GM18873 (cell line): Measurements from ENCODE around the gene KCNK16.

Source experiments
- ATAC-seq: cut with Tn5 transposase; IDR thresholded peaks from one replicate; pipeline ENCODE4 v1.9.1; 2021; ENCODE audit warnings: mild to moderate bottlenecking, moderate library complexity, moderate number of reproducible peaks; ENCODE audit not compliant: unreplicated experiment, low FRiP score

The KCNK16 gene

GRCh38 chr6:39342692-39343395, 20.3 kb upstream of the KCNK16 start:
- ATAC-seq = no peak

DNA sequence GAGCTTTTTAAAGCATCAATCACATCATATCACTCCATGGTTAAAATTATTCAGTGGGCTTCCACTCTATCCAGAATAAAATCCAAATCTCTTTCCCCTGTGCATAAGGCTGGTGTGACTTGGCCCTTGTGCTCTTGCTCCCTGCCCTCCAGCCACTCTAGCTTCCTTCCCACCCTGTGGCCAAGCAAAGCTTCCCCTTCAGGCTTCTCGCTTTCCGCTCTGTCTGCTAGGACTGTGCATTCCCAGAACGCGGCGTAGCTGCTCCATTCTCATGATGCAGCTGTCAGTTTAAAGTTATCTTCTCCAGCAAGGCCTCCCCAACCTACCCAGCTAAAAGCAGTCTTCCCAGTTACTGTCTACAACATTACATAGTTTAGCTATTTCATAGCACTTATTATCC, 19.4 kb upstream of the KCNK16 start:
- no peak for ATAC-seq

- no peak for ATAC-seq
Observed at GRCh38 chr6:39341352-39341751, 18.9 kb upstream of the KCNK16 start.

GRCh38 chr6:39339868-39340550, 17.5 kb upstream of the KCNK16 start:
- no peak for ATAC-seq

GRCh38 chr6:39339096-39339867, 16.8 kb upstream of the KCNK16 start:
- ATAC-seq = no peak

- ATAC-seq = no peak
Observed at GRCh38 chr6:39338397-39338796, 15.9 kb upstream of the KCNK16 start.

GRCh38 chr6:39335780-39336545, 13.5 kb upstream of the KCNK16 start:
- ATAC-seq = no peak

DNA sequence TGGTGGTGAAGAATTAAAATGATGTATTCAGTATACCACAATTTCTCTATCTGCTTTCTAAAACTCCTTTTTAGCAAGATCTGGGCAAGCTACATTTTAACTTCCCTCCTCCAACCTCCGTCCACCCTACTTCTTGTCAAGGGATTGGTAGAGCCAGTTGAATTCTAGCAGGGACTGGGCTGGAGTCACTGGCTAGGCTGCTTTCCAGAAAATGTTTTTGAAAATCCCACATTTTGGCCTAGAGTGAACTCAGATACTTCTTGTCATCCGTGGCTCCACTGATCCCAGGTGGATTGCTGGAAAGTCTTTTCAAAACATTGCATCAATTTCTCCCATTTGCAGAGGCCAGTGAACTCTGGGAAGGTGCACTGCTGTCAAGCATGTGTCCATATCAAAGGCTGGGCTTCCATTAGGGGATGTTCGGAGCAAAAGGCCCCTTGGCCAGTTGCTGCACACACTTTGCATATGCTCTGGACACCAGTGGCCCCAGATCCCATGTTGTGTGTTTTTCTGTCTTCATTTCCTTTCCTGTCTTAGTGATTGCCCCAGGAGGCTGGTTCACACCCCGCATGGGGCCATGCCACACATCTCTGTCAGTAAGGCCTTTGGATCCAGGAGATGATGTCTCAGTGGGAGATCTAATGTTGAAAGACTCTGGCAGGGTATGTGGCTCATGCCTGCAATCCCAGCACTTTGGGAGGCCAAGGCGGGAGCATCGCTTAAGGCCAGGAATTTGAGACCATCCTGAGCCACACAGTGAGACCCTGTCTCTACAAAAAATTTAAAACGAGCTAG, 11.3 kb upstream of the KCNK16 start:
- ATAC-seq = no peak

DNA sequence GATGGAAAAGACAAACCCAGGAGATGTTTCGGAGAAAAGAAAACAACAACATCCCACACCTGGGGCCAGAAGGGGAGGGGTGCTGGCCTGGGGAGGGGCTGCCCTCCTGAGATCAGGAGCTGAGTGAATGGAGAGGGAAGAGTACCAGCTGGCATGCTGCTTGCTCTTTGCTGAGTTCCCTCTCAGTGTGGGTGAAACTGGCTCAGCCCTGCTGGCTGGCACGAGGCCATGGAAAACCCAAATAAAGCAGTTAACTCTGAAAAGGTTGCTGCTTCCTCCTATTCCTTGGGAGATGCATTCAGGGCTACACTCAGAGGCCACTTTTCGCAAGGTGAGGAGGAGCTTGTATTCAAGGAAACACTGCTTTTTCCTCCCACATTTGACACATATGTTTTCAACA, 8.0 kb upstream of the KCNK16 start:
- ATAC-seq = no peak

GRCh38 chr6:39330057-39330456, 7.6 kb upstream of the KCNK16 start:
- no peak for ATAC-seq

DNA sequence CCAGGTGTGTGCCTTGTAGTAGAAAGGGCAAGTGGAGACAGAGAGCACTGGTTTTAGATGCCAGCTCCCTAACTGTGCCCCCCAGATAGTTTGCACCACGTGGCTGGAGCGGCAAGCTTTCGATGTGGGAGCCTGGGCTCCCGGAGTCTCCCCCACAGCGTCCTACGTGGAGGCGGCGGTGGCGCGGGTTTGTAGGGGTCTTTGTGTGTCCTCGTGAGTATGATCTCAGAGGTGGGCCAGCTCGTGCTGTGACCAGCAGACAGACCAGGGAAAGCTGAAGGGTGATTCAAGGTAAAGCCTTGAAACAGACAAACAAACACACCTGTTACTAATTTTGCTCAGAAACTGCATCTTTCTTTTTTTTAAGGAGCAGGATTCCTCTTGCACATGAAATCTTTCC, 5.6 kb upstream of the KCNK16 start:
- ATAC-seq = no peak

DNA sequence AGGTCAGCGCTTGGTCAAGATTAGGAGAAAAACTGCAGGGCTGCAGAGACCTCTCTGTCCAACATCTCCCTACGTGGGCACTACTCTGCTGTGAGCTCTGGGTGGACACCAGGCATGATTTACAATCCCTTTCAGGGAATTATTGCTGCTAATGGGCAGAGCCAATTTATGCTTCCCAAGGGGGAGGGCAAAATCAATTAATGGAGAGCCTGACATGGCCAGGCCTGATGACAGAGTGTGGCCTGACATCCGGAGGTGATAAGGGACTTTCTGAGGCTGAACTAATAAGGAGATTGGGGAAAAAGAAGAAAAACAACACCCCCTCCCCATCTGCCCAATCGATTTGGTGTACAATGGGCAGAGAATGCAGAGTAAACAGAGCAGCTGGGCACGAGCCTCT, 5.0 kb upstream of the KCNK16 start:
- ATAC-seq = no peak

DNA sequence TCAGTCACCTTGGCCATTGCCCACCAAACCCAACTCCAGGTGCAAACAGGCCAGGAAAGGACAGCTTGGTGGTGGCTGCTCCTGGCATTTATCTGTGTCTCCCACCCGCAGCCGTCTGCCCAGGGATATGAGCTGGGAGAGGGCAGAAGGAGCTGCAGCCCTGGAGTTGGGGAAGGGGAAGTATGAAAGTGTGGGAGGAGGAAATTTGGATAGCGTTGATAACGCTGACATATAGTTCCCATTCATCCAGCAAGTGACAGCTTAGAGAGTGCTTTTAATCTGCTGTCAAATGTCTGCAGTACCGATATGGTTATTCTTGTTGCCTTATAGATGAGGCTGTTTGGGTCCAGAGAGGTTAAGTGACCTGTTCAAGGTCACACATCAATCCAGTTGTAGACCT, 741 bp downstream of the KCNK16 start:
- ATAC-seq = no peak

DNA sequence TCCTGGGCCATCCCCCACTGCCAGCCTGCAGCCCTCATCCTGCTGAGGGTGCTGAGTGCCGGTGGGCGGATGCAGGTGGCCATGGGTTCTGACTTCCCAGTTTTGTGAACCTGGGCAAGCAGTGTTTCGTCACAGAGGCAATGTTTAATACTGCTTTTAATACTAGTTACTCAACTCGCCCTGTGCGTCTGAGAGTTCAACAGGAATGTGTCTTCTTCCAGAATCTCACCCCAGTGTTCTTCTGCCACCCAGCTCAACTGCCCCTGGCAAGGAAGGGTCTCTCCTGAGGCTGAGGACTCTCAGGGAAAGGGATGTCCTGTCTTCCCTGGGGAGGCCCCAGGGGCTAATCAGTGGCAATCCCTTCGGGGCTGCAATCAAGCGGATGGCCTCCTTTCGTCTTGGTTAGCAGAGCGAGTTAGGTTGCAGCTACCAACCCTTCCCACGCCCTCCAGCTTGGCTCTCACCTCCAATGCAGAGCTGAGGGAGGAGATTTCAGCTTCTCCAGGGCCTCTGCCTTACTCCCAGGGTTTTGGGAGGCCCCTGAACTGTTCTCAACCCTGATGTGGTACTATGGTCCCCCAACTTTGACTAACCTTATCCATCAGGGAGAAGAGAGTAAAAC, 2.0 kb downstream of the KCNK16 start:
- no peak for ATAC-seq

- no peak for ATAC-seq
Observed at GRCh38 chr6:39319621-39320362, 2.7 kb downstream of the KCNK16 start.

DNA sequence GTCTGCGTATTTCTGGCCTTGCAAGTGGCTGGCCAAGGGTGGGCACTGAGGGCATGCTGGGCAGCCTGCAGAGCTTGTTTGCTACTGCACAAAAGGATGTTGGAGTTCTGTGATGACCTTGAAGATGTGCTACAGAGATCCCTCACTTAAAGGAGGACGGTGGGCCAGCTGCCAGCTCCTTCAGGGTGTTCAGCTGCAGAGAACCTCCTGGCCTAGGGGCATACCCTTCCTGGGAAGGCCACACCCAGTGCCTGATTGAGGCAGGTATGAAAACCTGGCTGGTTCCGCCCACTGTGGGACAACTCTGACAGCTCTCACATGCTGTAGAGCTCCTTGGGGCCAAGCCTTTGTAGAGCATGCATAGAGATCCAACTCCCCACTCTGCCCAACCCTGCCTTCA, 5.2 kb downstream of the KCNK16 start:
- no peak for ATAC-seq

- ATAC-seq = no peak
Observed at GRCh38 chr6:39314273-39314795, 8.2 kb downstream of the KCNK16 start, which contains the start of gene KCNK17. KCNK17 (minus strand) TSS chr6:39314419; CDS start chr6:39314320, 99 bp downstream.

- no peak for ATAC-seq
Observed at GRCh38 chr6:39313526-39314272, 8.8 kb downstream of the KCNK16 start.
